SU-DHL-6 (cell line): ENCODE results near the gene NKAPL.

ENCODE experiments used
- CTCF ChIP-seq: fragments of 200-600 bp; sonication (generic); IDR thresholded peaks from one replicate; pipeline ENCODE4 v1.5.1; 2017; ENCODE audit warnings: antibody characterized with exemption, mild to moderate bottlenecking, low read length, moderate library complexity; ENCODE audit not compliant: insufficient read depth, poor library complexity, severe bottlenecking
- EZH2phosphoT487 ChIP-seq: fragments of 200-600 bp; sonication (generic), shearing (Covaris generic); conservative IDR thresholded peaks from 2 replicates; pipeline ENCODE4 v1.6.1; 2018; ENCODE audit warnings: mild to moderate bottlenecking, antibody characterized with exemption, low read length, moderate library complexity, mixed read lengths

DNA sequence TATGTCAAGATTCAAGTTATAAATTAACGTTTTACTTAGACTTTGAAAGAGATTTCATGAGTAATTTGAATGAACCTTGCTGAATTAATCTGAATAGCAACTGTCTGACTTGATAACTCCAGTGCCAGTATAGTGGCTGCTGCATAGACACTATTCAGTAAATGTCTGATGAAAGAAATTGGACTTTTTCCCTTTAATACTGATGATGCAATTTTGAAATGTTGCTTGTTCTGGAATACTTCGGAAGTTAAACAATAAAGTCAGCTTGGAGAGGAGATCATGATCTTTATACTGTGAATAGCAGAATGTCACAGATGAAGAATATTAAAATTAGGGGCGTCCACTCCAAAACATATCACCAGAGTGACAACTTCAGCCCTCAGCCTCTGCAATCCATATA, 18.6 kb downstream of the NKAPL start:
- TF ChIP-seq CTCF (no peak), EZH2phosphoT487 (no peak)
